AG10803 (cell line): ENCODE results near the gene TP73.
A peak's percentile ranks its signal among the peaks of the same experiment; 100 is the strongest.
"Not testable (repeated sequence)": the region's sequence is repeated elsewhere in the genome, so short reads cannot be mapped to it uniquely, and the experiment has no call there.

Source experiments
- DNase-seq: peaks from one replicate; pipeline ENCODE4 v3.0.0; 2010; ENCODE audit warnings: low read depth
- H3K4me3 ChIP-seq: 2 replicates; pipeline ENCODE4 v1.5.1; 2011; ENCODE audit warnings: mild to moderate bottlenecking, low read length, control low read depth
- CTCF ChIP-seq: conservative IDR thresholded peaks from 2 replicates; pipeline ENCODE4 v1.5.1; 2011; ENCODE audit warnings: mild to moderate bottlenecking, low read length, control low read depth, inconsistent platforms

Gene TP73

DNA sequence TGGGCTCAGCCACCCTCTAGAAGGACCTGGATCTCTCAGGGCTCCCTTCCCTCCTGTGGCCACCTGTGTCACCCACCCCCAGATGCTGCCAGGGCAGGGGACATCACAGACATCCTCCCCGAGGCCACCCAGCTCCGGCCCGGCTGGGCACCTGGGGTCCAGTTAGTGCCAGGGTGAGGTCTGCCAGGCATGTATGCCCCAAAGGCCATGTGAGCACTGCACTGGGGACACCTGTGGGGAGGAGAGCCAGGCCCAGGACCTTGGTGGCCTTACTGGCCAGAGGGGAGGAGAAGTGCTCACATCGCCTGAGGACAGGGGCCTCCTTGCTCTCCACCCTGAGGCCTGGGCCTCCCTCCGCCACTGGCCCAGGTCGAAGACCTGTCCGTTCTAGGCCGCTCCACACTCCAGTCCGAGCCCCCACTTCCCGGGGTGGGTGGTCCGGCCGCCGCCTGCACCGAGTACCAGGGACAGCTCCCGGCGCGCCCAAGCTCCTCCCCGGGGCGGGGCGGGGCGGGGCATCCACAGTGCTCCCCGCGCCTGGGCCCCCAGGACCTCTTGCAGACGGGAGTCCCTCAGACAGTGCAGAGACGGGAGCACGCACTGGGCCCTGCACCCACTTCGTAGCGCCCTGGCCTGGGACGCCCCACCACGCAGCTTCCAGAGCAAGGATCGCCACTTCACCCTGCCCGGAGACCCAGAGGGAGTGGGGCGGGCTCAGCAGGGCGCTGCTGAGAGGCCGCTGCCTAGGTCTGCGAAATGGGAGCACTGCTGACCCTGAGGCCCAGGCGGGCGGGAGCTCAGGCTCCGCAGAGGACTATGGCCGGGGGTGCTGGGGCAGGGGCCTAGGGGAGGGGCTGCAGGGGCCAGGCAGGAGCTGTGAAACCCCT lies 65.6 kb downstream of the TP73 start:
- TF ChIP-seq CTCF: no peak
- no peak overlapping the region for H3K4me3 ChIP-seq
- no peak for DNase-seq

DNA sequence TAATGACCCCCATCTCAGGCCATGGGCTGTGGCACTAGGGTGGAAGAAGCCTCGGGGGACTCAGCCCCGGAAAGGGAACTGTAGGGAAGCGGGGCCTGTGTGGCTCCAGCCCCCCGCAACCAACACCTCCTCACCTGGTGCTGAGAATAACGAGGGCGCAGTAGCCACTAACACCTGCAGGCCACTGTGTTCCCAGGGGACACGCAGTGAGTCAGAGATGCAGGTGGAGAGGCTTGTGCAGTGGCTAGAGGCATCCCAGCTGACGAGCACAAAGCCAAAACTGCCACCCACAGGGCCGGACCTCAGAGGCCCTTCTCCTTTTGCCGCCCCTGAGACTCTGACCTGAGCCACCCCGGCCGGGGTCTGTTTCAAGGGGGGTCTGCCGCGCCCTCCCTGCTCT lies 66.4 kb downstream of the TP73 start:
- no peak overlapping the region for H3K4me3 ChIP-seq
- no peak for DNase-seq
- no peak for TF ChIP-seq CTCF

DNA sequence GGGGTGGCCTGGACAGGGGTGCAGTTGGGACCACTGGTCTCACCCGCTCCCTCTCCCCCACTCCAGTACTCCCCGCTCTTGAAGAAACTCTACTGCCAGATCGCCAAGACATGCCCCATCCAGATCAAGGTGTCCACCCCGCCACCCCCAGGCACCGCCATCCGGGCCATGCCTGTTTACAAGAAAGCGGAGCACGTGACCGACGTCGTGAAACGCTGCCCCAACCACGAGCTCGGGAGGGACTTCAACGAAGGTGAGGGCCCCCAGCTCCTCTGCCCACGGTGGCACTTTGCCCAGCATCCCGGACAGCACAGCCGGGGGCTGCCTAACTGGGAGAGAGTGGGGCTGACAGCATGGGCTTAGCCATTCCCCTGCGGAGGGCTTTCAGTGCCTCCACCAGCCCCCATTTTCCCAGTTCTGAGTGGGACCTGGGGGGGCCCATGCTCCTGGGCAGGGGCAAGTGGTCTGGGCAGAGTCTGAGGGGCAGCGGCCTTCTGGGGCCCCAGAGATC lies 69.7 kb downstream of the TP73 start:
- no peak for DNase-seq
- TF ChIP-seq CTCF: no peak
- no peak overlapping the region for H3K4me3 ChIP-seq

DNA sequence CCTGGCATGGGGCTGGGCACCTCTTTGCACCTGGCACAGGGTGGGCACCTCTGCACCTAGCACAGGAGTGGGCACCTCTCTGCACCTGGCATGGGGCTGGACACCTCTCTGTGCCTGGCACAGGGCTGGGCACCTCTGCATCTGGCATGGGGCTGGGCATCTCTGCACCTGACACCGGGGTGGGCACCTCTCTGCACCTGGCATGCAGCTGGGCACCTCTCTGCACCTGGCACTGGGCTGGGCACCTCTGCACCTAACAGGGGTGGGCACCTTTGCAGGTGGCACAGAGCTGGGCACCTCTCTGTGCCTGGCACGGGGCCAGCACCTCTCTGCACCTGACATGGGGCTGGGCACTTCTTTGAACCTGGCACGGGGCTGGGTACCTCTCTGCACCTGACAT lies 70.5 kb downstream of the TP73 start:
- H3K4me3 ChIP-seq: no peak overlapping the region
- no peak for TF ChIP-seq CTCF
- no peak for DNase-seq

- not testable (repeated sequence) for H3K4me3 ChIP-seq
- TF ChIP-seq CTCF: peak; percentile 94
- DNase-seq: peak; percentile 39
Observed at GRCh38 chr1:3724416-3725030, 72.2 kb downstream of the TP73 start.

- no peak for TF ChIP-seq CTCF
- DNase-seq: no peak
- H3K4me3 ChIP-seq: no peak overlapping the region
Observed at GRCh38 chr1:3725366-3725765, 73.0 kb downstream of the TP73 start.
